SU-DHL-6 (cell line): ENCODE measurements around the gene RINT1.
"Not testable (repeated sequence)": the region's sequence is repeated elsewhere in the genome, so short reads cannot be mapped to it uniquely, and the experiment has no call there.

ENCODE experiments used
- H2AFZ ChIP-seq: fragments of 200-600 bp; sonication (generic); 2 replicates; pipeline ENCODE4 v1.6.1; 2014; ENCODE audit warnings: low read depth, mild to moderate bottlenecking, moderate library complexity, mixed read lengths, antibody characterized with exemption, low read length; ENCODE audit not compliant: severe bottlenecking
- H3F3A ChIP-seq: fragments of 200-600 bp; shearing (Covaris generic); 2 replicates; pipeline ENCODE4 v1.6.0; 2016; ENCODE audit warnings: antibody characterized with exemption, mild to moderate bottlenecking; ENCODE audit not compliant: insufficient read depth
- H3K27ac ChIP-seq: fragments of 200-600 bp; sonication (generic); 2 replicates; pipeline ENCODE4 v1.5.1; 2016; ENCODE audit warnings: low read depth, mild to moderate bottlenecking, low read length, moderate library complexity, mixed read lengths
- H3K27me3 ChIP-seq: fragments of 200-600 bp; sonication (generic), shearing (Covaris generic); 2 replicates; pipeline ENCODE4 v1.6.0; 2014; ENCODE audit warnings: mild to moderate bottlenecking, low read length
- H3K36me3 ChIP-seq: fragments of 200-600 bp; sonication (generic); 2 replicates; pipeline ENCODE4 v1.6.1; 2014; ENCODE audit warnings: mild to moderate bottlenecking, low read length, mixed read lengths
- H3K4me2 ChIP-seq: fragments of 300-600, 200-600 bp; shearing (Covaris generic), sonication (generic); 2 replicates; pipeline ENCODE4 v1.6.0; 2014; ENCODE audit warnings: low read length, low read depth, mild to moderate bottlenecking; ENCODE audit not compliant: poor library complexity, severe bottlenecking
- H3K4me3 ChIP-seq: fragments of 200-600 bp; sonication (generic); 2 replicates; pipeline ENCODE4 v1.5.1; 2014; ENCODE audit warnings: antibody characterized with exemption, low read length, mild to moderate bottlenecking, mixed read lengths; ENCODE audit not compliant: insufficient read depth, poor library complexity, severe bottlenecking
- H3K79me2 ChIP-seq: fragments of 200-600 bp; sonication (generic); 2 replicates; pipeline ENCODE4 v1.6.1; 2014; ENCODE audit warnings: mild to moderate bottlenecking, low read length, moderate library complexity; ENCODE audit not compliant: insufficient read depth
- H3K9ac ChIP-seq: fragments of 200-600 bp; sonication (generic); 2 replicates; pipeline ENCODE4 v1.7.0; 2014; ENCODE audit warnings: mild to moderate bottlenecking, low read length
- H3K9me2 ChIP-seq: fragments of 200-600 bp; sonication (generic); replicated peaks from 2 replicates; pipeline ENCODE4 v1.6.1; 2014; ENCODE audit warnings: low read length; ENCODE audit not compliant: insufficient read depth
- H3K9me3 ChIP-seq: fragments of 200-600 bp; sonication (generic); 2 replicates; pipeline ENCODE4 v1.6.1; 2014; ENCODE audit warnings: low read length, mixed read lengths; ENCODE audit not compliant: insufficient read depth
- H4K20me1 ChIP-seq: fragments of 200-600 bp; sonication (generic); 2 replicates; pipeline ENCODE4 v1.6.1; 2014; ENCODE audit warnings: low read depth, mild to moderate bottlenecking, antibody characterized with exemption, low read length, moderate library complexity, mixed read lengths
- CTCF ChIP-seq: fragments of 200-600 bp; sonication (generic); IDR thresholded peaks from one replicate; pipeline ENCODE4 v1.5.1; 2017; ENCODE audit warnings: antibody characterized with exemption, mild to moderate bottlenecking, low read length, moderate library complexity; ENCODE audit not compliant: insufficient read depth, poor library complexity, severe bottlenecking
- EZH2phosphoT487 ChIP-seq: fragments of 200-600 bp; sonication (generic), shearing (Covaris generic); conservative IDR thresholded peaks from 2 replicates; pipeline ENCODE4 v1.6.1; 2018; ENCODE audit warnings: mild to moderate bottlenecking, antibody characterized with exemption, low read length, moderate library complexity, mixed read lengths

Gene RINT1

GRCh38 chr7:105521027-105521716 is 10.8 kb upstream of the RINT1 start:
- Histone ChIP-seq H3K27ac (peak overlapping the region; percentile 19; the same call in 1 of the 2 replicates), H3F3A (no peaks in the 10 kb centered on the region), H3K79me2 (peaks cover 53% of the 10 kb centered on the region), H3K9ac (peak overlapping the region; percentile 74), H3K9me3 (no peaks in the 10 kb centered on the region), H3K9me2 (no peaks in the 10 kb centered on the region), H3K4me2 (peak overlapping the region; percentile 97), H3K36me3 (0 out of 2 replicates have a peak, but pooled peaks cover 4% of the 10 kb centered on the region), H3K4me3 (peak overlapping the region; percentile 82), H3K27me3 (no peaks in the 10 kb centered on the region), H2AFZ (peak overlapping the region; percentile 72), H4K20me1 (no peaks in the 10 kb centered on the region)
- TF ChIP-seq CTCF (no peak), EZH2phosphoT487 (no peak)

GRCh38 chr7:105521717-105522463 is 10.1 kb upstream of the RINT1 start, which contains the start of gene PUS7:
Gene PUS7, minus strand, starts transcription at chr7:105522271. Its CDS starts 13,759 bp downstream, at chr7:105508512.
- Histone ChIP-seq H3K9me3 (no peaks in the 10 kb centered on the region), H2AFZ (peak within 1 kb of the TSS; percentile 100), H3K27me3 (no peaks in the 10 kb centered on the region), H3F3A (no peaks in the 10 kb centered on the region), H4K20me1 (no peaks in the 10 kb centered on the region), H3K36me3 (0 out of 2 replicates have a peak, but pooled peaks cover 4% of the 10 kb centered on the region), H3K9ac (peak within 1 kb of the TSS; percentile 74), H3K4me3 (peak within 1 kb of the TSS; percentile 82), H3K4me2 (peak within 1 kb of the TSS; percentile 97), H3K9me2 (no peaks in the 10 kb centered on the region), H3K79me2 (peaks cover 46% of the 10 kb centered on the region), H3K27ac (peak within 1 kb of the TSS; percentile 55)
- TF ChIP-seq CTCF (no peak), EZH2phosphoT487 (no peak)

- not testable (repeated sequence) for H4K20me1 ChIP-seq, H3K9ac ChIP-seq, H3K27me3 ChIP-seq, H3K4me2 ChIP-seq, H3K36me3 ChIP-seq, H2AFZ ChIP-seq, H3K9me3 ChIP-seq, H3K4me3 ChIP-seq, H3K27ac ChIP-seq, H3K9me2 ChIP-seq, H3F3A ChIP-seq
- peaks cover 21% of the 10 kb centered on the region for H3K79me2 ChIP-seq
Observed at GRCh38 chr7:105524423-105524822, 7.6 kb upstream of the RINT1 start.

- no peak overlapping the region for H3K4me2 ChIP-seq
- H3K36me3 ChIP-seq = no peaks in the 10 kb centered on the region
- no peak overlapping the region for H3K9ac ChIP-seq
- H3F3A ChIP-seq = 0 out of 2 replicates have a peak, but pooled peaks cover 3% of the 10 kb centered on the region
- H3K27ac ChIP-seq = no peak overlapping the region
- peaks cover 17% of the 10 kb centered on the region for H3K79me2 ChIP-seq
- no peaks in the 10 kb centered on the region for H3K27me3 ChIP-seq
- no peaks in the 10 kb centered on the region for H3K9me2 ChIP-seq
- TF ChIP-seq CTCF (no peak), EZH2phosphoT487 (no peak)
- H2AFZ ChIP-seq = no peak overlapping the region
- H3K4me3 ChIP-seq = no peak overlapping the region
- no peaks in the 10 kb centered on the region for H4K20me1 ChIP-seq
- no peaks in the 10 kb centered on the region for H3K9me3 ChIP-seq
Observed at GRCh38 chr7:105524840-105525239, 7.2 kb upstream of the RINT1 start.

- H3K79me2 ChIP-seq, H3K9ac ChIP-seq, H3K27me3 ChIP-seq, H4K20me1 ChIP-seq, H3K4me2 ChIP-seq, H3K4me3 ChIP-seq, H3K9me3 ChIP-seq, H3K27ac ChIP-seq, H3F3A ChIP-seq, H2AFZ ChIP-seq, H3K36me3 ChIP-seq, H3K9me2 ChIP-seq: not testable (repeated sequence)
Observed at GRCh38 chr7:105527737-105528136, 4.3 kb upstream of the RINT1 start.
